WTC11 (cell line): ENCODE data around the gene MT1G.

Experiments
- TF ChIP-seq, protein P1 (sequence below): fragments of 200-600 bp; IDR thresholded peaks from 2 replicates; pipeline ENCODE4 v1.8.0; 2022; ENCODE audit warnings: antibody characterized with exemption
- TF ChIP-seq, protein P2 (sequence below): sonication (generic); formaldehyde crosslinking; IDR thresholded peaks from 2 replicates; pipeline ENCODE4 v1.8.1; 2022; ENCODE audit warnings: mild to moderate bottlenecking, missing genetic modification reagents, moderate library complexity, borderline replicate concordance

DNA sequence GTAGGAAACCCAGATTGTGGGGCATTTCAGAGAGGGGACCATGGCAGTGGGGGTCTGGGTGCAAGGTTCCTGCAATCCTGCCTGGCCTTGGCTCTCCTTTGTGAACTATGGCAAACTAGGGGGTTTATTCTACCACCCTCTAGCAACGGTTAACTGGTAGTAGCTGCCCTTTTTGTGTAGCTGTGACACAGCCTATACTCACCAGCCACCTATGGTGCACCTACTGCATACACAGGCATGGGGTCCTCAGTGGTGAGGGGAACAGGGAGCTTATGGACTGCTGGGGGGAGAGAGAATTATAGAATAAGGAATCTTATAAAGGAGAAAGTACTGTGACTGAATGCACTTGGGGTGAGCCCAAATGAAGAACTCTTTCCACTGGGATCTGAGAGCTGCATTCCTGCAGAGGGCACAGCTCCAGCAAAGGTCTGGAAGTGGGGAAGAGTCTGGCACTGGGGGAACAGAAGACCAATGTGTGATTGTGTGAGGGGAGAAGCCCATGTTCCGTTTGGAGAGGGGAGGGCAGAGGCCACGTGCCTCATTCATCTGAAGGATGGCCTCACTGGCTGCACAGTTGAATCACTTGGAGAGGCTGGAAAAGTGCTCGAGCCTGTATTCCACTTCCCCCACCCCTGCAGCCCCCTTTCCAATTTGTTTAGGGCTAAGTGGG lies 16.5 kb upstream of the MT1G start:
- TF ChIP-seq, protein P1, sequence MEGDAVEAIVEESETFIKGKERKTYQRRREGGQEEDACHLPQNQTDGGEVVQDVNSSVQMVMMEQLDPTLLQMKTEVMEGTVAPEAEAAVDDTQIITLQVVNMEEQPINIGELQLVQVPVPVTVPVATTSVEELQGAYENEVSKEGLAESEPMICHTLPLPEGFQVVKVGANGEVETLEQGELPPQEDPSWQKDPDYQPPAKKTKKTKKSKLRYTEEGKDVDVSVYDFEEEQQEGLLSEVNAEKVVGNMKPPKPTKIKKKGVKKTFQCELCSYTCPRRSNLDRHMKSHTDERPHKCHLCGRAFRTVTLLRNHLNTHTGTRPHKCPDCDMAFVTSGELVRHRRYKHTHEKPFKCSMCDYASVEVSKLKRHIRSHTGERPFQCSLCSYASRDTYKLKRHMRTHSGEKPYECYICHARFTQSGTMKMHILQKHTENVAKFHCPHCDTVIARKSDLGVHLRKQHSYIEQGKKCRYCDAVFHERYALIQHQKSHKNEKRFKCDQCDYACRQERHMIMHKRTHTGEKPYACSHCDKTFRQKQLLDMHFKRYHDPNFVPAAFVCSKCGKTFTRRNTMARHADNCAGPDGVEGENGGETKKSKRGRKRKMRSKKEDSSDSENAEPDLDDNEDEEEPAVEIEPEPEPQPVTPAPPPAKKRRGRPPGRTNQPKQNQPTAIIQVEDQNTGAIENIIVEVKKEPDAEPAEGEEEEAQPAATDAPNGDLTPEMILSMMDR, result no peak
- TF ChIP-seq, protein P2, sequence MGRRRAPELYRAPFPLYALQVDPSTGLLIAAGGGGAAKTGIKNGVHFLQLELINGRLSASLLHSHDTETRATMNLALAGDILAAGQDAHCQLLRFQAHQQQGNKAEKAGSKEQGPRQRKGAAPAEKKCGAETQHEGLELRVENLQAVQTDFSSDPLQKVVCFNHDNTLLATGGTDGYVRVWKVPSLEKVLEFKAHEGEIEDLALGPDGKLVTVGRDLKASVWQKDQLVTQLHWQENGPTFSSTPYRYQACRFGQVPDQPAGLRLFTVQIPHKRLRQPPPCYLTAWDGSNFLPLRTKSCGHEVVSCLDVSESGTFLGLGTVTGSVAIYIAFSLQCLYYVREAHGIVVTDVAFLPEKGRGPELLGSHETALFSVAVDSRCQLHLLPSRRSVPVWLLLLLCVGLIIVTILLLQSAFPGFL (CRISPR knock-in tag), result no peak
